CD4-positive, alpha-beta T cell treated with Interleukin-2 at 100 ng/mL for 4 hours (primary cell): ENCODE results near the gene GRID2.
"Not testable (repeated sequence)": the region's sequence is repeated elsewhere in the genome, so short reads cannot be mapped to it uniquely, and the experiment has no call there.

Experiments used
- DNase-seq: peaks from one replicate; pipeline ENCODE4 v3.0.0-alpha.2; 2020; ENCODE audit warnings: low spot score

The GRID2 gene

DNA sequence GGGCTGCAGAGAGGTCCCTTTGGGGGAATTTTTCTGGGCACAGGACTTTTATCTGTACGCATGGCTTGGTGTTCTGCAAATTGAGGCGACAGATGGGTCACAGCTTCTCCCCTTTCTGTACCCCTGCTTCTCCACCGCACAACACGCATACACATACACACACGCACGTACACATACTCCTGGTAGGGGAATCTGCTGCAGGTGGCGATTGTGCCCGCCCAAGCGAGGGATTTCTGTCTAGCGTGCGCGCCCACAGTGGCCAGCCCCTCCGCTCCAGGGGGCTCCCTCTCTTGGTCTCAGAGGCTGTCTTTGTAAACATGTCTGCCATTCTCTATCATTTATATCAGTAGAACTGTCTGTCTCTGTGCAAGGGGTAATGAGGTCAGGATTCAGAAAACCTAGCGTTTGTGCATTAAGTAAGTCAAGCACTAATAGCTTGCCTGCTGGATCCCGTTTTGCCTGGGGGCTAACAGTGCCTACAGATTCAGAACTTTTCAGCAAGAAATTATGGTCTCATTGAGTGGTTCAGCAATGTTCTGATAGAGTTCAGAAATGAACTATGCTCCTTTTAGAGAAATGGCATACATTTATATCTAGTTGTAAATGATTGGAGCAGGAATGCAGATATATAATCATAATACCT is 2.2 kb downstream of the GRID2 start:
- DNase-seq, result no peak

- DNase-seq, result no peak
Measured at GRCh38 chr4:92307181-92307580, 3.4 kb downstream of the GRID2 start.

DNA sequence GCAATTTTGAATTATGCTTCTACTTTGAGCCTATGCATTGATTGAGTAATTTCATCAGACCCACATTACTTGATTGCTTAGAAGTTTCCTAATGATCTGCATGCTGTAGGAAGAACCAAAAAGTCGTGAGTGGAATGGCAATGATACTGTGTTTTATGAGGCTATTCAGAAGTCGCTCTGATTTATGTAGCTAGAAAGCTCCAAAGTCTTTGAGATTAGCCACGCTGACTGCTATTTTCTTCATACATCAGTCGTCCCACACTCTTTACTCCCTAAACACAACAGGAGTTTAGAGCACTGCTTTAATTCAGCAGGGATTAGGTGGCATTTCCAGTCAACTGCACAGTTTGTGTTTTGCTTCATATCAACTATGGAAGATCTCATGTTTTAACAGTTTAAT is 4.1 kb downstream of the GRID2 start:
- DNase-seq, result no peak

DNA sequence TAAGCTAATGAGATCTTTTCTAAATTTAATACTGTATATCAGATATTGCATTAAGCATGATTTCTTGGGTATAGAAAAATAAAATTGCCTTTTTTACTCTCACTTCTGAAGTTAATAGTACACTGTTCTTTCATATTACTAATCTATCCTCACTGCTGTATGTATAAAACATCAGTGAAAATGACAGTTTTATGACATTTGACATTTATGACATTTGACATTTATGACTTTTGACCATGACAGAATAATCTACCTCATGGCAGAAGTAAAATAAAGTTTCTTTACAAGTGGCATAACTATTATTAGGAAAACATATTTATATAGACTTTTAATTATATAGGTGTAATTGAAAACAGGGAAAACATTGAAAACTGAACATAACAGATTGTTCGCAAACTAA is 13.3 kb downstream of the GRID2 start:
- DNase-seq, result no peak

GRCh38 chr4:92328095-92328494 is 24.3 kb downstream of the GRID2 start:
- DNase-seq, result no peak

DNA sequence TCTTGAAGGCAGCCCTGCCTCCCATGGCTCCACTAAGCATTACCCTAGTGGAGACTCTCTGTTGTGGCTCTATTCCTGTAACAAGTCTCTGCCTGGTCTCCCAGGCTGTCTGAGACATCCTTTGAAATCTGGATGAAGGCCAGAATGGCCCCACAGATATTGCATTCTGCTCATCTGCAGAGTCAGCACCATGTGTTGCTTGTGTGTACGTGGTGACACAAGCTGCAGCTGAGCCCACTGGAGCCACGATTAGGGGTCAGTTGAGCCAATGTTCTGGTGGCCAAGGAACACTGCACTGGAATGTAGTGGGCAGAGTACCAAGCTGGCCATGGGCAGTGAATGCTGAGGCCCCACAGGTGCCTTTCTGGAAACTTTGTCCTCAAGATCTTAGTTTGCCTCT is 29.2 kb downstream of the GRID2 start:
- no peak for DNase-seq

GRCh38 chr4:92334716-92335350 is 31.1 kb downstream of the GRID2 start:
- DNase-seq, result no peak

DNA sequence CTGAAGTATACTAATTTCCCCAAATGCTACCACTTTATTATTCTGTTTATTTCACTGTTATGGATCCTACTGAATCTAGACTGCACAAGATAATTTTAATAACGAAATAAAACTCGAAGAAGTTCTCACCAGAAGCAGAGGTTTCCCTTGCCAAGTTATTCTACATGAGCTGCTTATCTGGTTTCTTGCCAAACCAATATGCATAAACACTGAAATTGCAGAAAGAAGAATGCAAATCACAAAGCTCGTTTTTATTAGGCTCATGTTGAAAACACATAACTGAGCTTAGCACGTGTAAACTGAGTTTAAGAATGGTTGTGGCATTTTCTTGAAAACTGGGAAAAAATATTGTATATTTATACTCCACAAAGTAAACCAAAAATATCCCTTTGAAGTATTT is 35.9 kb downstream of the GRID2 start:
- no peak for DNase-seq

- no peak for DNase-seq
Measured at GRCh38 chr4:92344216-92344615, 40.5 kb downstream of the GRID2 start.

- DNase-seq, result no peak
Measured at GRCh38 chr4:92346289-92346688, 42.5 kb downstream of the GRID2 start.

DNA sequence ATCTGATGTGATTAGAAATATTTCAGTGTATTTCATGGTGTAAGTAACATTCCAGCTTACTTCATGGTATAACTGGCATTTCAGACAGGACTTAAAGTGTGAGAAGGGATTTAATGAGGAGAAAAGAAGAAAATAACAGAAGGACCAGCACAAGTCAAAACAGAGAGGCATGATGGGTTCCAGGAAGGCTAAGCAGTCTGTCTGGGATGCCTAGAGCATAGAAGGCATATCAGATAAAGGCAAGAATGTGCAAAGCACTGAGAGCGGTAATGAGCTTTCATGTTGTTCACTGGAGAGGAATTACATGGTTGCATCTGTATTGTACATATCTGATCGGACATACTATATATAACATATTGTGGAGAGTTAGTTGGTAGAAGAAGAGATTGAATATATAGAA is 54.2 kb downstream of the GRID2 start:
- DNase-seq, result no peak

DNA sequence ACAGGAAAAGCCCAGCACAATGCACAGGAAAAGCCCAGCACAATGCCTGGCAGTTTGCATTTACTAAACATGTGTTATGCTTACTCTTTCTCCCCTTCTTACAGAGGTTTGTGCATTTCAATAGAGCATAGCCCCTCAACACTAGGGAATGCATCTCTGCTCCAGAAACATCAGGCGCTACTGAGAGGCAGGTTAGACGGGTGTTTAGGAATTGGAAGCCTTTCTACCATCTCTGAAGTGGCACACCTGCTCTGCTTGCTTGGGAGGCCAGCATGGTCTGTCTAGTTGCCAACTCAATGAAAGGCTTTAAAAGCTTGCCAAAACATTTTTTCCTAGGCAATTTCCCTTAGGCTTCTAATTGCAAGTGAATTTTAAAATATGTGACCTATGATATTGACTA is 55.7 kb downstream of the GRID2 start:
- no peak for DNase-seq

- no peak for DNase-seq
Measured at GRCh38 chr4:92362028-92362427, 58.3 kb downstream of the GRID2 start.

- no peak for DNase-seq
Measured at GRCh38 chr4:92368653-92369052, 64.9 kb downstream of the GRID2 start.

DNA sequence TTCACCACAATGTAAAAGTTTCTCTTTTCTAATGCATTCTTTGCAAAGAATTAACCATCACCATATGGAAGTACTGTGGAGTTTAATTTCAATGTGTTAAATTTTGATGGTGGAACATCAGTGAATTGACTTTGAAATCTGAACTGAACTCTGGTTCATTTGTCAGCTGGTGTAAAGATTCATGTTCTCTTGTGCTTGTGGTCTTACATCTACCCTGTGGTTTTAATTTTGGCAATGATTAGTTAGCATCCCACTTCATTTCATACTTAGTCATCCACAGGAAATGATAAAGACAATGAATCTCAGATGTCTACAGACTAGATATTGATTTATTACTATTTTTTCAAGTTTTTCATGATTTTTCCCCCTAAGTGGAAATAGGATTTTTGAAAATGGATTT is 77.8 kb downstream of the GRID2 start:
- DNase-seq, result no peak

GRCh38 chr4:92382128-92382527 is 78.4 kb downstream of the GRID2 start:
- no peak for DNase-seq

DNA sequence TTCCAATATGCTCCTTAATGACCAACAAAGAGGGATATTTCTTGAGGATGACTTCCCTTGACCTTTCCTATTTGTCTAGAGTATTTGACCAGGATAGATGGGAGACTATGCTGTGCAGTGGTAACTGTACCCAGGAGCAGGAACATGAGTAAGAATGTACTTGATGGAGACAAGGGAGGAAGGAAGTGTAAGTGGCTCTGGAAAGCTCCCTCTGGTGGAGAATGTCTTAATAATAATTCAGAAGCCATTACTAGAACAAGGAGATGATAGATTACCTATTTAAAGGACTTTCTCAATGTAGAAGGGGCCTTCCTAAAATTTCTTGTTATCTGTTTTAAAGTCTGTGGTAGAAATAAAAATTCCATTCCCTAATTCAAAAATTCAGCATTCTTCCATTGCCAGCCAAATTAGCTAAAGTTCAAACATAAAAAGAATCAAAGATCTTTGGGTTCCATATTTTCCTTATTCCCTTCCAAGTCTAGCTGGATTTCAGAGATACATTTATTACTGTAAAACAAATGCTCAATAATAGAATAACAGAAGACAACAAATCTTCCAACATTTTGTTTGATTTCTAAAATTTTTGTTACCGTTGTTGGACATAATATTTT is 83.8 kb downstream of the GRID2 start:
- DNase-seq, result no peak

- DNase-seq, result no peak
Measured at GRCh38 chr4:92399032-92399431, 95.3 kb downstream of the GRID2 start.

DNA sequence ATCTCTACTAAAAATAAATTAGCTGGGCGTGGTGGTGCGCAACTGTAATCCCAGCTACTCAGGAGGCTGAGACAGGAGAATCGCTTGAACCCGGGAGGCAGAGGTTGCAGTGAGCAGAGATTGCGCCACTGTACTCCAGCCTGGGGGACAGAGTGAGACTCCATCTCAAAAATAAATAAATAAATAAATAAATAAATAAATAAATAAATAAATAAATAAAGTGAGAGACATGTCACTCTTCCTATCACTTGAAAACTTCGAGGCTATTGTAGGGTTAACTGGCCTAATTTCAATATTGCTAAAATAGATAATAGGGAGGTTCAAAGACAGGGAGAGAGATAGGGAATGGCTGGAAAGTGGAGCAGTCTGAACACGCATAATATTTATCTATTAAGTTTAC is 99.8 kb downstream of the GRID2 start:
- DNase-seq, result not testable (repeated sequence)

- no peak for DNase-seq
Measured at GRCh38 chr4:92406488-92406887, 102.7 kb downstream of the GRID2 start.

DNA sequence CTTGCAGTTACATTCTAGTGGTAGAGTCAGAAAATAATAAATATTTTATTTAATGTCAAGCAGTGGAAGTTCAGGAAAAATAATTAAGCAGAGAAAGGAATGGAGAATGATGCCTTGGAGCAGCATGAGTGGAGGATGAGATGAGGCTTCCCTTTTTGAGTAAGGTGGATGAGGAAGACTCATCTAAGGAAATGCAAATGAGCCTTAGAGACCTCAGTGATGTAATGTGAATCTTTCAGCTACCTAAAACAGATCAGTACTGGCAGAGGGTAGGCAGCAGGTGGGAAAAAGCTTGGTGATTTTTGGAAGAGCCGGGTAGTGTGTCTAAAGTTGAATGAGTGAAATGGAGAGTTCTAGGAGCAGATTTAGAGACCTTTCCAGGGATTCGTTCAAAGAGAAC is 118.2 kb downstream of the GRID2 start:
- no peak for DNase-seq

- no peak for DNase-seq
Measured at GRCh38 chr4:92433272-92433758, 129.5 kb downstream of the GRID2 start.

- DNase-seq, result not testable (repeated sequence)
Measured at GRCh38 chr4:92438722-92439121, 135.0 kb downstream of the GRID2 start.

DNA sequence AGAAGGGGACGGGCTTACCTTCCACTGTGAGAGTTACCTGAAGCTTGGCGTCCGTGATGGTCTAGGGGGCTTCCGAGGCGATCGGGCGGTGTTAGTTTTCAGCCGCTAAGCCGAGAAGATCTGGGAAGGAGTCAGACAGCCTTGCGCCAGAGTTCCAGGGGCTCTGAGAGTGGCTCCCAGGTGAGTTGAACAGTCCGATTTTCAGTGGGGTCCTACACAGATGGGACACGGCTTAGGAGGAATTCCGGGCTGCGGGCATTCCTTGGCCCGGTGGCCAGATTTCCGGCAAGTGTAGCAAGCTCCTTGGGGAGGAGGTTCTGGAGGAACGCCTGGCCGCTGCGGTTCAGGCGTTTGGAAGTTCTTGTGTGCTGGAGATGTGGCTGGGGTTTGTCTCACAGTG is 138.4 kb downstream of the GRID2 start:
- DNase-seq, result not testable (repeated sequence)
